Renal cortex interstitium (tissue), 11 donors: ENCODE measurements around the gene UTRN. TPM values are rescaled to one million over a fixed set of nuclear protein-coding genes. Genes with fewer than 3 reads are reported as not detected.

Source experiments
- DNase-seq, 11 donors: peaks; one replicate each; pipeline ENCODE4 v3.0.0-alpha.2; 2013; ENCODE audit warnings: low read depth in 9 of 11, low spot score in 4 of 11; ENCODE audit errors: extremely low read depth in 1 of 11
- polyA plus RNA-seq, 3 donors: library from polyadenylated mRNA; unstranded; fragments of 120-200 nt; gene quantifications; one replicate each; pipeline ENCODE4 v1.2.1, GENCODE V29; 2013; ENCODE audit not compliant: insufficient read length in 3 of 3

The UTRN gene
- polyA plus RNA-seq, 3 donors, result 139 to 167 (median 140) TPM

DNA sequence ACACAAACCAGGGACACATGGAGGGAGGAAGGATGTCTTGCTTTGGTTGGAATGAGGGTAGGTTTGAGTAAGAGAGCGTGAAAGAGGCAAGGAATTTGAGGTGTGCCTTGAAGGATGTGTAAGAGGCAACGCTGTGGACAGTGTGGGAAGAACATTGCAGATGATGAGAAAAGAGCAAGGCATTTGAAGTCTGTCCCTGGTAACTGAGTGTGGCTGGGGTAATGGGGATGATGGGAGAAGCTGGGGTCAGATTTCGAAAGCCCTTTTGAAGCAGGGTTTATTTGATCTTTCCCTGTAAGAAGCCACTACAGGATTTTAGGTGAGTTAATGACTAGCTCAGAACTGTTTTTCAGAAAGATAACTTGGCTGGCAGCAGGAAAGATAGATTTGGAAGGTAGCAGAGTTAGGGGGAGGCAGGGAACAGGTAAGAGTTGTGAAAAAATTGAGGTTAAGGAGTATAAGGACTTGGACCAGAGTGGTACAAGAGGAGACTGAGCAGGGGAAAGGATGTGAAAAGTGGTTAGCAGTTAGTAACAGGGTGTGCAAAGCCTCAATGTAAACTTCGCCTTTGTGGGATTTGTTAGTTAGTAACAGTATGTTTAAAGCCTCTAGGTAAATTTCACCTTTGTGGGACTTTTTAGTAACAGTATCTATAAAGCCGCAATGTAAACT lies 17.7 kb downstream of the UTRN start:
- DNase-seq, result no peak

GRCh38 chr6:144304223-144304848 lies 19.2 kb downstream of the UTRN start:
- no peak for DNase-seq

DNA sequence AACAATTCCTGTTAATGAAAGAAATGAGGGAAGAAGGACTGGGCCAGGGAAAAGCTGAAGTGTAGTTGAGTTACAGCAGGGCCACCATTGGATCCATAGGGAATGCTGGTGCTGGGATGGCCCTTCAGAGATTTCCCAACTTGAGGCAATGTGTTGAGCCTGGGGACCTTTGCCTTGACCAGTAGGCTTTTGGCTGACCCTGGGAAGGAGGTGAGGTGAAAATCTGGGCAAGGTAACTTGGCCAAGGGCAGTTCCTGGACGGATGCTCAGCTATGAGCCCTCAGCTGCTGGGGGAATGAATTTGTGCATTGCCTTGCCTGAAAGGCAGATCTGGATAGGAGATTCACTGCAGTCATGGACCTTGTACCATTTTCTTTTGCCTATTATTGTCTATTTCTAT lies 20.4 kb downstream of the UTRN start:
- no peak for DNase-seq

DNA sequence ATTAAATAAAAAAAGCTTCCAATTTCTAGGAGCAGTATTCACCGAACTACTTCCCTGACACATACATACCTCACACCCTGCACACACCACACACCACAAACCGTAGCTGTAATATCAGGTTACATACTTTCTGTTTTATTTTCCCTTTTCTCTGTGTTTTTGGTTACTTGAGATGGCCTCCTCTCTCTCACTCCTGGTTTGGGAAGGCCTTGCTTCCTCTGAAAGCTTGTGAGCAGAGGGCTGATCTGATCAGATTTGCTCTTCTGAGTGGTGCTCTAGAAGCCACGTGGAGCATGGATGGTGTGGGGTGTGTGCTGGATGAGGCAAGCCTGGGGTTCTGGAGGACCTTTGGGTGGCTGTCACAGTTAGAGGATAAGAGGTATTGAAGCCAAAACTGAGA lies 20.9 kb downstream of the UTRN start:
- no peak for DNase-seq

GRCh38 chr6:144307880-144308279 lies 22.7 kb downstream of the UTRN start:
- DNase-seq, result no peak

DNA sequence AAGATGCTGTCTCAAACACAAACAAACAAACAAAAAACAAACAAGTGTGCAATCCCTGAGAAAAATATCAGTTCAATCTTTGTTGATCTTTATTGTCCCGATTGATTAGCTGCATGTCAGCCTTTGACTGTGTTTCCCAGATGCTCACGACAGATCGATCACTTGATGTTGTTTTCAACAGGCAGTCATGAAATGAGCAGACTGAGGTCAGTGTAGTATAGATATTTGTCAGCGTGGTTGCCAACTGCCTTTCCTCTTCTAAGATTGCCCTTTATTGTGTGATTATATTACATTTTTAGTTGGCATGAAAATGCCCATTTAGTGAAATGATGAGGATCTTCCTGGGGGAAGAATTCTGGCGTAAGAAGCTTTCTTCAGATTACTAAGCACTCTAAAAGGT lies 25.6 kb downstream of the UTRN start:
- DNase-seq, result no peak

GRCh38 chr6:144311361-144311760 lies 26.2 kb downstream of the UTRN start:
- no peak for DNase-seq

DNA sequence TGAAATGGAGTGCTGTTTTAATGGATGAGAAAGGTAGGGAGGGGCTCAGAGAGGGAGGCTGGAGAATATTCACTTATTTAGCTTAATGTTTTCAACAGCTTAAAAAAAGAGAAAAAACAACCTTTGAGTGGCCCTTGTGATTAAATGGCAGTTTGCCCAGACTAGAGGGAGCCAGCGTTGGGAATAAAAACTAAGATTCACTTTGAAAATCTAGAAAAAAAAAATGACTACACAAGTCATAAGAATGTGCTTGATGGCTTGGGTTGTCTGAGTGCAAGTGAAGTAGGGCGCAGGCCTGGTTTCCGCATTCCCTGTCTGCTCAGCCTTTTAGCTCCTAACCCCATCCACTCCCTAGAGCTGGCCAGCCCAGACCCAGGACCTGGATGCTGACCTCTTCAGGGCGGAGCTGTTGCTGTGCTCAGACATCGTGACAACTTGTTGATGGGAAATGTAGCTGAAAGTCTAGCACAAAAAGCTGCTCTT lies 28.9 kb downstream of the UTRN start:
- DNase-seq, result peak in 5 of 11 donors; percentile 29 to 72 (median 47)

DNA sequence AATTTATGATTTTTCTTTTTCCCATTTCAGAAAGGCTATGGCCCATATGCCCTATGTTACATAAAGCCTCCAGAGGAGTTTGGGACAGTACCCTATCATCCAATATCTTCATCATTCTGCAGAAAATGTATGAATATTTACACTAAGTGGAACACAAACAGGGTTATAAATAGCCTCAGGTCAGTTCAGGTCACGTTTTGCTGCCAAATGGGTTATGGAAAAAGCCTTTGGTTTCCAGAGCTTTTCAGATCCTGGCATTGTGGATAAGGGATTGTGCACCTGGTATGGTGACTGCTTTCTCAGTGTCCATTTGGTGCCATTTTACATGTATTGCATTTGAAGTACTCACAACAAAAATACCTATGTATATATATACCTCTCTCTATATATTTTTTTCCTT lies 29.4 kb downstream of the UTRN start:
- DNase-seq, result no peak

DNA sequence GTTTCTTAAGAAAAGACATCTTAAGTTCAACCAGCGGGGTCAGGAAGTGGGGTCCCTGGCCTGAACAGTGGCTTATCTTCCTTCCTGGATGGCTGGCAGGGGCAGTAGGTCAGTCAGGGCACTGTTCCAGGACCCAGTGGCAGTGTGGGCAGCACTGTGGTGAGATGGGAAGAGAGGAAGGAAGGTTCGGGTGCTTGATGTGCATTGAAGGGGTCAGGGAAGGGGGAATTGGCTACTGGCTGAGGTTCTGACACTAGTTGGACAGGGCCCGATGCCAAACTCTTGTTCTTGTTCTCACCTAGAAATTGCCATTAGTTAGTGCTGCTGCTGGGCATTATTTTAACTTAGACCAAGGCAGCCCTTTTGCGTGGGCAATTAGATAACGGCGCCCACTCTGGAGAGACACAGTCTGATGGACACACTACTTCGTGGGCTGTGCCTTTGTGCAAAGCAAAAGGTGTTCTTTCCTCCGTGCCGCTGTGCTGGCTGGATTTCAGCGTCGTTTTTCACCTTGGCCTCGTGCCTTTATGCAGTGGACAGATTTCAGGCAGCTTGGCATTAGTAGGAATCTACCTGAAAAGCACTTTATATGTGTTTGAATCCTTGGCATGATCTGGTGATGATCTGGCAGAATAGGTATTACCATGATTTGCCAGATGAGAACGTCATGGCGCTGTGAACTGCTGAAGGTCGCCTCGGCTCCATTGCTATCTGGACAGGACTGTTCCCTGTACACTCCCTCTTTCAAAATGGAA lies 30.3 kb downstream of the UTRN start:
- no peak for DNase-seq

GRCh38 chr6:144315981-144316861 lies 31.1 kb downstream of the UTRN start:
- no peak for DNase-seq

- no peak for DNase-seq
Observed at GRCh38 chr6:144316862-144317195, 31.7 kb downstream of the UTRN start.

- no peak for DNase-seq
Observed at GRCh38 chr6:144317736-144318135, 32.6 kb downstream of the UTRN start.

DNA sequence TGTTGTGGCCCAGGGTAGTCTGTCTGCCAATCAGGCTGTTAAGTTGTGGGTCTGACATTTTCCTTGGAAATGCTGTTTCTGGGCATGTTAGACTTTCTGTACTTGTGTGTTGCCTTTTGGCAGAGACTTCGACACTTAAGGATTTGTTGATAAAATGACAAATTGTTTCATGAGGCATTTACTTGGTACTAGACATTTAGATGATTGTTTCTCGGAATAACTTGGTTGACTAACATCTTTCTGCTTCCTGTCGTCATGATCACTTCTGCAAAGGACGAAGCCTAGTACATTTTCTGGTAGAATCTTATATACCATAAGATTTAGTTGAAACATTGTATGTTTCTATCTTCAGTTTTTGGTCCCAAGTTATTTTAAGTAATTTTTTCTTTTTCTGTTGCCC lies 34.1 kb downstream of the UTRN start:
- DNase-seq, result no peak

- DNase-seq, result no peak
Observed at GRCh38 chr6:144320741-144321140, 35.6 kb downstream of the UTRN start.

GRCh38 chr6:144321839-144322591 lies 36.9 kb downstream of the UTRN start:
- DNase-seq, result no peak

DNA sequence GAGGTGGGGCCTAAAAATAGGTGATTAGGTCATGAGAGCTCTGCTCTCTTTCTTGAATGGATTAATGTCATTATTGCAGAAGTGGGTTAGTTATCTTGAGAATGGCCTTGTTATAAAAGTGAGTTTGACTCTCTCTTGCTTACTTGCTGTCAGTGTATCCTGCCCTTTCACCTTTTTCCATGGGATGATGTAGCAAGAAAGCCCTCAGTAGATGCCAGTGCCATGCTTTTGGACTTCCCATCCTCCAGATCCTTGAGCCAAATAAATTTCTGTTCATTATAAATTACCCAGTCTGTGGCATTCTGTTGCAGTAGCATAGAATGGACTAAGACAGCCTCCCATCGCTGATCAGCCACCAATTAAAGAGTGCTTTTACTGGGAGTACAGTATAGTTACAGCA lies 40.1 kb downstream of the UTRN start:
- no peak for DNase-seq

GRCh38 chr6:144326393-144326792 lies 41.3 kb downstream of the UTRN start:
- DNase-seq, result no peak

DNA sequence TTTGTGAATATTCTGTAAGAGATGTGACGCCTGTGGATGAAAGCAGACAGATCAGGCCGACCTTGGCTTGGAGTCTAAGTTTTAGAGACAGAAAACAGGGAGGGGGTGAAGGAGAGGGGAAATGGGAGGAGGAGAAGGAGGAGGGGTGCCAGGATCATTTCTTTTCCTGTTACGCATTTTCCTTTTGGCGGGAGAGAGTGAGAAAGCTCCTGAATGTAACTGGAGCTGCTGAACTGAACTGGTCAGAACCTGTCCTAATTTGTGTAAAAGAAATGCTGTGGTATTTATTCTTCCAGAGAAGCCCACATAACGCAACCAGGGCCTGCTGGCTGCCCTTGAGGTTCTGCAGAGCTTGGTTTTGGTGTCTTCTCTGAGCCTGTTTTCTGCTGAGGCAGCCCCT lies 41.9 kb downstream of the UTRN start:
- peak in 3 of 11 donors; percentile 39 to 51 (median 43) for DNase-seq
